B cell (primary cell): ENCODE results near the gene ERBB3.

ENCODE experiments used
- CTCF ChIP-seq: fragments of 200-600 bp; IDR thresholded peaks from one replicate; pipeline ENCODE4 v1.8.0; 2022; ENCODE audit warnings: antibody characterized with exemption, mild to moderate bottlenecking
- EZH2 ChIP-seq: IDR thresholded peaks from 2 replicates; pipeline ENCODE4 v1.6.1; 2012; ENCODE audit warnings: borderline replicate concordance, low read depth, mild to moderate bottlenecking, moderate library complexity, low read length; ENCODE audit not compliant: insufficient read depth, poor library complexity, severe bottlenecking

- TF ChIP-seq CTCF, result no peak
- TF ChIP-seq EZH2, result no peak
These were observed 50.1 kb downstream of the ERBB3 start for GRCh38 chr12:56129942-56130495.
